Activated T-cell treated with anti-CD3 and anti-CD28 coated beads, Interleukin-2, amount 50 U/mL, for 1 hour (primary cell): ENCODE results near the gene TNNT3.

Experiments used
- DNase-seq: peaks from one replicate; pipeline ENCODE4 v3.0.0-alpha.2; 2020

Gene TNNT3

DNA sequence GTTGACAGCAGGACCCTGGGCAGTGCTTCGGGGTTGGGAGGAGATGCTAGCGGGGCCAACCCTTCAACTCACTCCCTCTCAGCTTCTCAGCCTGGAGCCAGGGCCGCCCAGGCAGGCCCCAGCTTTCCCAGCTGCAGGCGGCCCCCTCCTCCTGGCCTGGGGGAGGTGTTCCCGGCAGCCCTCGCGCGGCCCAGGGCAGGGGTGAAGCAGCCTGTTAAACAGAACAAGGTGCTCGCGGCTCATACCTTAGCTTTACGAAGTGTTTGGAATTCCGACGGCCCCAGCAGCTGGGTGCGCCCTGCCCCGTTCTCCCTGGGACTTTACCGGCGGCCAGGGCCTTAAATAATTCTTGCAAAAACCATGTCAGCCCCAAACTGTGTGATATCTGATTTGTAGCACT lies 44.8 kb downstream of the TNNT3 start:
- no peak for DNase-seq

GRCh38 chr11:1964955-1965354 lies 45.5 kb downstream of the TNNT3 start:
- DNase-seq: no peak

- no peak for DNase-seq
Measured at GRCh38 chr11:1966531-1966930, 47.0 kb downstream of the TNNT3 start.

DNA sequence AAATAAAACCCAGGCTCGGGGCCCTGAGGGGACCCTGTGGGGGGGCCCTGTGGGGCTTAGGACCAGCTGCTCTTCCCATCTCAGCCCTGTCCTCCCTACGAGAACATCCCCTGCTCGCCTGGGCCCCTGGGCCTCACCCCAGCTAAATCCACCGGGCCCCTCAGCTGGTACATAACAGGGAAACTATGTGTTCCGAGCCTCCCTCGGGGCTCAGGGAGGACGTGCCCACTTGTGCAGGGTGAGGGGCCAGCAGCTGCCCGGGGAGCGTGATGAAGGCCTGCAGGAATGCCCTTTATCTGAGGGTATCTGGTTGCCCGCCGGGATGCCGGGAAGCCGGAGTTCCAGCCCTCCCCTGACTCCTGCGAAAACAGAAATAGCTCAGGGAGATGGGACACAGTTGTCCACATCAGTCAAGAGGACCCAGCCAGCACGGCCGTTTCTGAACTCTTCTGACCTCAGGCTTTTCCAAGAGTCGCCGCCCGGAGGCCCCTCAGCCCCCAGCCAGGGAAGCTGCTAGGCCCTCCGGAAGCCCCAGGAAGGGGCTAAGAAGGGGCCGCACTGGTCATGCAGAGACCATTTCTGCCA lies 48.2 kb downstream of the TNNT3 start:
- no peak for DNase-seq

GRCh38 chr11:1968454-1969002 lies 49.0 kb downstream of the TNNT3 start:
- DNase-seq: no peak

GRCh38 chr11:1969035-1969434 lies 49.5 kb downstream of the TNNT3 start:
- DNase-seq: no peak

- DNase-seq: no peak
Measured at GRCh38 chr11:1969776-1970175, 50.3 kb downstream of the TNNT3 start.

GRCh38 chr11:1970956-1971355 lies 51.5 kb downstream of the TNNT3 start:
- DNase-seq: no peak

DNA sequence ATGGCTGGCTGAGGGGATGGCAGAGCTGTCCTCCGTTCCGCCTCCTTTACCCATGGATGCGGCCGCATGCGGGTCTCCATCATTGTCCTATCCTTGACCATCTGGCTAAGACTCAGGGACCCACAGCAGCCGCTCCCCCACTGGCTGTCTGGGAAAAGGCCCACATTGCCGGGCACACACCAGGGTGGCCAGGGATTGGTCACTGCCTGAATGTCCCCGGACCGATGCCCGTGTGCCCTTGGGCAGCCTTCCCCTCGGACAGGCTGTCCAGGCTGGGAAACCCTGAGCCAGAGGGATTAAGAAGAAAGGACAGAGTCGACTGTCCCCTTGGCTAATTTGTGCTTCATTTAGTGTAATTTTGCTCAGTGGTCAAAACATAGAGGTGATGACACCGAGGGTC lies 55.7 kb downstream of the TNNT3 start:
- no peak for DNase-seq

GRCh38 chr11:1978720-1979473 lies 59.4 kb downstream of the TNNT3 start:
- DNase-seq: no peak

GRCh38 chr11:1979607-1980006 lies 60.1 kb downstream of the TNNT3 start:
- no peak for DNase-seq

DNA sequence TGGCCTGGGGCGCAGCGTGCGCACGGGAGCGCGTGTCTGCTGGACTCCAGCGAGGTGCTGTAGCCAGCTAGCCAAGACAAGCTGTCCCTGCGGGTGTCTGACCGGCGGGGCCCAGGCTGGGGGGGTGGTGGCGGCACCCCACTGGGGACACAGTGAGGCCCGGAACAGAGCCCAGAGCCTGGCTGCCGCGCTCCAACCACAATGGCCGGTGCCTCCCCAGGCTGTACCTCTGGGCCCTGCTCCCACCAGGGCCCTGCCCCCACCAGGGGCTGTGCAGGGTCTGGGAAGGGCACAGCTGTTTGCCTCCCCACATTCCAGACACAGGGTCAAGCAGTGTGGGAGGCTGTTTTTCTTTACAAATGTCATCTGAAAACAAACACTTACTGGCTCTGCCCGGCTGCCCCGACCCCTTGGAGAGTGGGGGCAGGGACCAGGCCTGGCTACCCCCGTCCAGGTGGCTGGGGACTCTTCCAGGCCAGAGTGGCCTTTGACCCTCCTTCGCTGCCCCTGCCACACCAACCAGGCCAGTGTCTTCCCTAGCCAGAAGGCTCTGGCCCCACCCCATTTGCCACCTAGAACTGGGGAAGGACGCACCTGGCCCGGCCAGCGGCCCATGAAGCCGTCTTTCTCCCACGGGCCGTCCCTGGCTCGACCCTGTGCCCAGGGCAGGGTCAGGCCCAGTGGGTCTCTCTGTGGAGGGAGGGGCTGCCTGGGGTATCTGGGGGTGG lies 63.5 kb downstream of the TNNT3 start:
- no peak for DNase-seq

DNA sequence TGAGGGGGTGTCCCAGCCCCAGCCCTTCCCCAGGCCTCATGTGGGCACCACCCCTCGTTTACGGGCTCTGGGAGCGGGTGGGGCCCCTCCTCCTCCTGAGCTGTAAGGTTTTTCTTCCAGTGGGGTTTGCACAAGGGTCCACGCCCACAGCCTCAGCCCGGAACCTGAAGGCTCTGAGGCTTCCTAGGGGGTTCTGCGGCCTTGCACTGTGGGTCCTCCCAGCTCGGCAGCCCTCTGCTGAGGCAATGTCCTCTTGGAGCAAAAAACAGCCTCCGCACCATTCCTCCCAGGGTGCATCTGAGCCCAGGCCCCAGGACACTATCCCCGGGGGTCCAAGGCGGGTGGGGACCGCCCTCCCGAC lies 64.1 kb downstream of the TNNT3 start:
- no peak for DNase-seq

- no peak for DNase-seq
Measured at GRCh38 chr11:1987024-1987423, 67.5 kb downstream of the TNNT3 start.

GRCh38 chr11:1988174-1988573 lies 68.7 kb downstream of the TNNT3 start:
- DNase-seq: no peak
